H1 (cell line): ENCODE data around the gene IL2RA. TPM values are rescaled to one million over a fixed set of nuclear protein-coding genes. Genes with fewer than 3 reads are reported as not detected.

Source experiments
- CHD7 ChIP-seq: fragments of 300-600 bp; sonication (generic); IDR thresholded peaks from 2 replicates; pipeline ENCODE4 v1.7.1; 2012; ENCODE audit warnings: low read length, moderate library complexity, mild to moderate bottlenecking, inconsistent platforms; ENCODE audit not compliant: insufficient replicate concordance
- CTCF ChIP-seq, 3 experiments: IDR thresholded peaks; 1 replicate in 2 of 3; 2 replicates in 1 of 3; pipeline versions ENCODE4 v1.5.1 to v1.6.1; 2011; ENCODE audit warnings: low read length in 3 of 3, mild to moderate bottlenecking in 3 of 3, inconsistent platforms in 2 of 3, low read depth in 1 of 3, moderate library complexity in 1 of 3; ENCODE audit not compliant: insufficient read depth in 1 of 3; ENCODE audit errors: control extremely low read depth in 1 of 3
- HDAC6 ChIP-seq: IDR thresholded peaks from one replicate; pipeline ENCODE4 v1.7.1; 2012; ENCODE audit warnings: low read depth, mild to moderate bottlenecking, inconsistent platforms, low read length, moderate library complexity
- RAD21 ChIP-seq, 2 experiments: IDR thresholded peaks in 1 of 2; conservative IDR thresholded peaks in 1 of 2; 2 replicates each; pipeline ENCODE4 v1.6.1; 2011; ENCODE audit warnings: low read depth in 2 of 2, low read length in 2 of 2, improper control_type of control experiment in 1 of 2, inconsistent platforms in 1 of 2, mild to moderate bottlenecking in 1 of 2, moderate library complexity in 1 of 2
- polyA plus RNA-seq, 7 experiments: library from polyadenylated mRNA; depleted of rRNA in 3 of 7; stranded (reverse) in 5 of 7; unstranded in 2 of 7; fragments of >200 nt in 5 of 7; fragments of 200-250 nt in 2 of 7; gene quantifications; 1 replicate in 5 of 7; 2 replicates in 1 of 7; 4 replicates in 1 of 7; pipeline versions ENCODE4 v1.2.1 to v1.2.3, GENCODE V29; 2011 to 2013; ENCODE audit warnings: missing spikeins in 2 of 7, mixed read lengths in 2 of 7
- total RNA-seq: library from RNA; stranded (reverse); fragmentation: NEBNext Ultra II Directional; extraction: Animal tissue kit (Norgen Biotek cat#: 25700); gene quantifications from 2 replicates; pipeline ENCODE4 v1.2.1, GENCODE V29; 2021

IL2RA gene
- total and polyA plus RNA-seq, 2 of the 8 experiments (the other 6 are each of a cell fraction or from before 2014, with no cell fraction given): not detected

DNA sequence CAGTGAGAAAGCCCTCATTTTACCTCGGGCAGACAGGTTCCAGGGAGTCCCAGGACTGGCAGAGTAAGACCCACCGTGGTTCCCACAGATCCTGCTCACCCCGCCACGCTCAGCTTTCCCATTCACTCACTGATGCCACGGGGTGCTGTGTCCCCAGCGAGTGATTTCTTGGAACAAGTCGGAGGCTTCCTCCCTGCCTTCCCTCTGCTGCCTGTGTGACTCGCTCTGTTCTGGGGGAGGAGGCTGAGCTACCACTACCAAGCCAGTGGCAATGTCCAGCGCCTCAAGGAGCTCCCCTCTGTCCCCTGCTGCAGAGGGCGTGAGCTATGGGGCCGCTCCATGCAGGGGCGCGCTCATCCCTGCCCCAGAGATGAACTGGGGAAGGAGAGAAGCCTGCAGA lies 97.4 kb downstream of the IL2RA start (continued):
- TF ChIP-seq CTCF (IDR thresholded peaks at IDR 0.05; ENCODE audit: control extremely low read depth in 1 of 3, insufficient read depth in 1 of 3, low read depth in 1 of 3, low read length in 3 of 3) (no peak), CHD7 (no peak), RAD21 (IDR thresholded peaks at IDR 0.05 in 1 of 2, conservative IDR thresholded peaks at IDR 0.05 in 1 of 2; ENCODE audit: low read depth in 2 of 2, low read length in 2 of 2) (no peak), HDAC6 (no peak)
